Pancreas (tissue), 10 donors: ENCODE results near the gene PIP4P1. TPM values are rescaled to one million over a fixed set of nuclear protein-coding genes. Genes with fewer than 3 reads are reported as not detected.

ENCODE experiments used
- ATAC-seq, 4 donors: fragments of 200-7000 bp; cut with Tn5 transposase; one replicate each; pipeline versions ENCODE4 v1.8.0 to v1.9.1; 2020; ENCODE audit warnings: mild to moderate bottlenecking in 4 of 4, moderate library complexity in 4 of 4
- DNase-seq, 6 donors: peaks; one replicate each; pipeline ENCODE4 v3.0.0-alpha.2; 2020
- FAIRE-seq: peaks from 2 replicates; lab custom pipeline; 2012; peaks lifted over from hg19 to GRCh38; lab: Jason Lieb, UNC
- H3K27ac ChIP-seq, 4 donors: fragments of 200-600 bp; sonication (generic); 1 replicate in 3 of 4; 2 replicates in 1 of 4; pipeline versions ENCODE4 v1.5.0 to v1.8.0; 2020
- H3K27me3 ChIP-seq, 4 donors: fragments of 200-600 bp; one replicate each; pipeline ENCODE4 v1.8.0; 2021
- H3K36me3 ChIP-seq, 3 donors: fragments of 200-600 bp; sonication (generic) in 1 of 3; one replicate each; pipeline versions ENCODE4 v1.5.0 to v1.8.0; 2020 to 2021
- H3K4me1 ChIP-seq, 3 donors: fragments of 200-600 bp; one replicate each; pipeline ENCODE4 v1.8.0; 2021
- H3K4me3 ChIP-seq, 4 donors: fragments of 200-600 bp; sonication (generic) in 2 of 4; one replicate each; pipeline versions ENCODE4 v1.5.0 to v1.8.0; 2020 to 2021
- H3K9me3 ChIP-seq, 4 donors: fragments of 200-600 bp; one replicate each; pipeline ENCODE4 v1.8.0; 2021
- WGBS, 2 donors: extraction: QIAGEN DNeasy Blood & Tissue Kit; methylation state at CpG; one replicate each; pipeline ENCODE4 v1.1.7; 2013; 5-methylcytosine and 5-hydroxymethylcytosine counted together
- intact Hi-C, 3 donors: fragments of 100-400 bp; cut with DNase I; formaldehyde crosslinking; loops; one replicate each; pipeline versions ENCODE4 v1.11.1 to v1.14.2; 2022
- polyA plus RNA-seq, 2 donors: library from polyadenylated mRNA; stranded (reverse); fragments of 200-250 nt; gene quantifications; one replicate each; pipeline ENCODE4 v1.2.3, GENCODE V29; 2013
- total RNA-seq, 6 donors: library from RNA; stranded (reverse); fragmentation: NEBNext Ultra II Directional in 4 of 6; extraction: Animal tissue kit (Norgen Biotek cat#: 25700) in 4 of 6; gene quantifications; one replicate each; pipeline versions ENCODE4 v1.2.1 to v1.2.4, GENCODE V29; 2021 to 2023
- TF ChIP-seq, protein P1 (sequence below), 4 donors: fragments of 200-600 bp; sonication (generic) in 3 of 4; IDR thresholded peaks; one replicate each; pipeline versions ENCODE4 v1.5.0 to v1.8.0; 2021; ENCODE audit warnings: antibody characterized with exemption in 4 of 4
- donor health status: healthy with polysubstance abuse.
- donor health status: DM: no; HTN: no; CAD: no; lungs with moderate emphysema.
- donor health status: DM: no; HTN: no; CAD: no.
- donor health status: control.
- donor health status: control.
- donor health status: Bipolar disorder and iron deficiency.
- donor health status: DM: yes; HTN: yes; CAD: no.
- donor health status: DM: no; HTN: no; CAD: no.
- donor health status: DM: no; HTN: no; CAD: no.
- donor health status: DM: yes; HTN: yes; CAD: no.

PIP4P1 gene
- total and polyA plus RNA-seq, 8 donors, result 8.9 to 38.2 (median 15.7) TPM

DNA sequence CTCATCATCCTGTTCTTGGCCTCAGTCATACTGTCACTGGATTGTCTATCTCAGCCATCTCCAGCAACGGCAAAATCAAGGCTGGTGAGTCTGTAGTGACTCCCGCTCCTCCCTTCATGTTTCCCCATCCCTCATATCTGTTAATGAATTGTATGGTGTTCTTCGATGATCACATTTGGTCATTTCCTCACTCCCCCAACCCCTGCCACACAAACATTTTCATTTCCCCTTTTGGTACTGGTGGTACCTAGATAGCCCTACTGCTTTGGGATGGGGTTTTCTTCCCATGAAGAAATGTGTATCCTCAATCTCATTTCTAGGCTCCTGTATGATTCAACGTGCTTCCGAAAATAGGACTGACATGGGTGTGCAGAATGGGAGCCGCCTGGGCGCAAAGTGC lies 22.6 kb downstream of the PIP4P1 start:
- Histone ChIP-seq H3K27ac (no peak overlapping the region), H3K9me3 (no peaks in the 10 kb centered on the region), H3K4me3 (no peak overlapping the region), H3K36me3 (no peaks in the 10 kb centered on the region), H3K4me1 (no peaks in the 10 kb centered on the region), H3K27me3 (no peaks in the 10 kb centered on the region)
- intact Hi-C loops, result no loop called here
- WGBS, 2 donors, result 69 to 78% methylated on average over 7 of the region's 7 CpGs
- TF ChIP-seq, protein P1, sequence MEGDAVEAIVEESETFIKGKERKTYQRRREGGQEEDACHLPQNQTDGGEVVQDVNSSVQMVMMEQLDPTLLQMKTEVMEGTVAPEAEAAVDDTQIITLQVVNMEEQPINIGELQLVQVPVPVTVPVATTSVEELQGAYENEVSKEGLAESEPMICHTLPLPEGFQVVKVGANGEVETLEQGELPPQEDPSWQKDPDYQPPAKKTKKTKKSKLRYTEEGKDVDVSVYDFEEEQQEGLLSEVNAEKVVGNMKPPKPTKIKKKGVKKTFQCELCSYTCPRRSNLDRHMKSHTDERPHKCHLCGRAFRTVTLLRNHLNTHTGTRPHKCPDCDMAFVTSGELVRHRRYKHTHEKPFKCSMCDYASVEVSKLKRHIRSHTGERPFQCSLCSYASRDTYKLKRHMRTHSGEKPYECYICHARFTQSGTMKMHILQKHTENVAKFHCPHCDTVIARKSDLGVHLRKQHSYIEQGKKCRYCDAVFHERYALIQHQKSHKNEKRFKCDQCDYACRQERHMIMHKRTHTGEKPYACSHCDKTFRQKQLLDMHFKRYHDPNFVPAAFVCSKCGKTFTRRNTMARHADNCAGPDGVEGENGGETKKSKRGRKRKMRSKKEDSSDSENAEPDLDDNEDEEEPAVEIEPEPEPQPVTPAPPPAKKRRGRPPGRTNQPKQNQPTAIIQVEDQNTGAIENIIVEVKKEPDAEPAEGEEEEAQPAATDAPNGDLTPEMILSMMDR (IDR thresholded peaks at IDR 0.05), result no peak
- FAIRE-seq, result no peak
- no peak for ATAC-seq
- no peak for DNase-seq

DNA sequence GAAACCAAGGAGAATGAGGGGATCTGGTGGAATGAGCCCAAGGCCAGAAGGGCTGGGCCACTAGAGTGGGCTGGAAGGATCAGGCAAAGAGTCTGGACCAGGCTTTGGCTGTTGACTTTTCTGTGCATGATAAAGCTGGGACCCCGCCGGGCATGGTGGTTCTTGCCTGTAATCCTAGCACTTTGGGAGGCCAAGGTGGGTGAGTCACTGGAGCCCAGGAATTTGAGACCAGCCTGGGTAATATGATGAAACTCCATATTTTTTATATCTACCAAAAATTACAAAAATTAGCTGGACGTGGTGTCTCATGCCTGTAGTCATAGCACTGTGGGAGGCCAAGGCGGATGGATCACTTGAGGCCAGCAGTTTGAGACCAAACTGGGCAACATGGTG lies 24.9 kb downstream of the PIP4P1 start:
- 77 to 79% methylated on average over 4 of the region's 4 CpGs for WGBS, 2 donors
- Histone ChIP-seq H3K4me3 (no peak overlapping the region), H3K9me3 (no peaks in the 10 kb centered on the region), H3K4me1 (no peaks in the 10 kb centered on the region), H3K36me3 (no peaks in the 10 kb centered on the region), H3K27ac (no peak overlapping the region), H3K27me3 (no peaks in the 10 kb centered on the region)
- TF ChIP-seq, protein P1 (IDR thresholded peaks at IDR 0.05), result no peak
- intact Hi-C loops, result no loop called here
- no peak for FAIRE-seq
- no peak for DNase-seq
- no peak for ATAC-seq

DNA sequence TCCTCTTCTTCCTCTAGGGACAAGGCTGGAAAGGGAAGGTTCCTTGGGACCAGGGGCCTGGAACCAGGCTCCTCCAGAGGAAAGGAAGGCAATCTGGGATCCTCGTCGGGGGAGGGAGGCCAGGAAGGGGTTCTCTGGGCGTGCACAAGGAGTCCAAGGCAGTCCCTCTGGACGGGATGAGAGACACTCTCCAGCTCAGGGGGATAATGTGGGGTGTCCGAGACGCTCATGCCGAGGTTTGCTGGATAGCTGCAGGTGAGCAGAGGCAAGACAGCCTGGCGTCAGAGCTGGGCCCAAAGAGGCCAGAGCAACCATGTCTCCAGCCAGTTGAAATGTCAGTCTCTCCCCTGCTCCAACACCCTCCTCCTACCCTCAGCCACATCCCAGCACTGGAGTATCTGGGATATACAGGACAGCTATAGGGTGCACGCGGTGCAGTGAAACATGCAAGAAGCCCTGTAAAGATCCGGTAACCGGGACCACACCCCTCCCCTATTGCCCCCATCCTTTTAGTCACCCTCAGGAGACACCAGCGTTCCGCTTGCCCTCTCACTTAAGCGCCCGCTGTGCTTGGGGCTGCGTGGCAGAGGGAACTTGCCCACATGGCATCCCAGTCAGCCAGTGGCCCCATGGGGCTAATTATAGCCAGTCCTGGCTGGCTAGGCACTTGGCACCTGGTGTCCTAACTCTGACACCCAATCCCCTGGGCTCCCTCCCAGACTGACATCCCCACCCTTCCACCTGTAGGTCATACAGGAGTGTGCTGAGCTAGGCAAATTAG lies 25.5 kb downstream of the PIP4P1 start, which contains the start of gene KLHL33:
Gene KLHL33 (minus strand): TSS at position 585 of the 781 bp plus-strand sequence. CDS start 355 bp downstream, at position 230.
- intact Hi-C loops, result no loop called here
- no peak for ATAC-seq
- 73 to 79% methylated on average over 17 of the region's 17 CpGs for WGBS, 2 donors

DNA sequence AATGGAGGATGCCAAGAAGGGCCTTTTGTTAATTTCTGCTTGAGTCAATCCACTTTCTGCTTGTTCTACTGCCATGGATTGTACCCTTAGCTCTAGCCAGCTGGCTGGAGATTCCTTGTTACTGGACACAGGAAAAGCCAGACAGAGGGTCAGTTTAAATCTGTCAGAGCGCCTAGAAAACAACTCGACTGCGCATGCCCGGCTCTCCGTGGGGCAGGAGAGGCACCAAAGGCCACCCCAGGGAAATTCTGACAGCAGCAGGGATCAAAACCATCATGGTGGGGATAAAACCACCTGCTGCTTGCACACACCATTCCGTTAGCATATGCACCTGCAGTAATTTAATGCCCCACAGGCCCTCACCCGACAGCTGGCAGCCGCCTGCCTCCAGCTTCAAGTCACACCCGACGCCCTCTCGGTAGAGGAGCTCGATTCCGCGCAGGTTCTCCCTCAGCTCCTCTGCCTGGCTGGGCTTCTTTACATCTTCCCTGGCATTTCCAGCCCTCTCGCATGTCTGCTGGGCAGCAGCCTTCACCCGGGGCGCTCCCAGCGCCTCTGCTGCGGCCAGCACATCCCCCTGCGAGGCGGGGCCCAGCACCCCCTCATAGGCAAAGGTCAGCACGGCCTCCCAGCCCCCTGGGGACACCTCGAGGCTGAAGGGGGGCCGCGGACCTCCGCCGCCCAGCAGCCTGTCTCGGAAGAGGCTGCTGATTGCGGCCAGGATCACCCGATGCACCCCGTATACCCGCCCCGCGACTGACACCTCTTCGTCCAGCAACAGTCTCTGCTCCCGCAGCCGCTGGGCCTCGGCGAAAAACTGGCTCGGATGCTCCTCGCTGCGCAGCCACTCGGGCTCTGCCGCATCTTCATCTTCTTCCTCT lies 26.3 kb downstream of the PIP4P1 start:
- Histone ChIP-seq H3K27me3 (no peaks in the 10 kb centered on the region), H3K9me3 (no peaks in the 10 kb centered on the region), H3K36me3 (no peaks in the 10 kb centered on the region), H3K4me1 (no peaks in the 10 kb centered on the region), H3K4me3 (peak overlapping the region in 2 of 4 donors; percentile 13 to 20), H3K27ac (no peak overlapping the region)
- DNase-seq (peak in 1 of 6 donors; percentile 54), FAIRE-seq (no peak), ATAC-seq (peak in 2 of 4 donors; percentile 19 to 32)
- intact Hi-C loops, result no loop called here
- TF ChIP-seq, protein P1 (IDR thresholded peaks at IDR 0.05), result no peak
- WGBS, 2 donors, result 32 to 33% methylated on average over 44 of the region's 44 CpGs

More for the DNA sequence above, 25.5 kb downstream of the PIP4P1 start, which contains the start of gene KLHL33:
- Histone ChIP-seq H3K9me3 (no peaks in the 10 kb centered on the region), H3K4me1 (no peaks in the 10 kb centered on the region), H3K4me3 (peak within 1 kb of the TSS in 2 of 4 donors; percentile 13 to 20), H3K27ac (no peak within 1 kb of the TSS), H3K27me3 (no peaks in the 10 kb centered on the region), H3K36me3 (no peaks in the 10 kb centered on the region)
- DNase-seq (no peak), FAIRE-seq (no peak)
- TF ChIP-seq, protein P1 (IDR thresholded peaks at IDR 0.05), result no peak
